ENCODE results near the gene SARS1.

Gene SARS1

DNA sequence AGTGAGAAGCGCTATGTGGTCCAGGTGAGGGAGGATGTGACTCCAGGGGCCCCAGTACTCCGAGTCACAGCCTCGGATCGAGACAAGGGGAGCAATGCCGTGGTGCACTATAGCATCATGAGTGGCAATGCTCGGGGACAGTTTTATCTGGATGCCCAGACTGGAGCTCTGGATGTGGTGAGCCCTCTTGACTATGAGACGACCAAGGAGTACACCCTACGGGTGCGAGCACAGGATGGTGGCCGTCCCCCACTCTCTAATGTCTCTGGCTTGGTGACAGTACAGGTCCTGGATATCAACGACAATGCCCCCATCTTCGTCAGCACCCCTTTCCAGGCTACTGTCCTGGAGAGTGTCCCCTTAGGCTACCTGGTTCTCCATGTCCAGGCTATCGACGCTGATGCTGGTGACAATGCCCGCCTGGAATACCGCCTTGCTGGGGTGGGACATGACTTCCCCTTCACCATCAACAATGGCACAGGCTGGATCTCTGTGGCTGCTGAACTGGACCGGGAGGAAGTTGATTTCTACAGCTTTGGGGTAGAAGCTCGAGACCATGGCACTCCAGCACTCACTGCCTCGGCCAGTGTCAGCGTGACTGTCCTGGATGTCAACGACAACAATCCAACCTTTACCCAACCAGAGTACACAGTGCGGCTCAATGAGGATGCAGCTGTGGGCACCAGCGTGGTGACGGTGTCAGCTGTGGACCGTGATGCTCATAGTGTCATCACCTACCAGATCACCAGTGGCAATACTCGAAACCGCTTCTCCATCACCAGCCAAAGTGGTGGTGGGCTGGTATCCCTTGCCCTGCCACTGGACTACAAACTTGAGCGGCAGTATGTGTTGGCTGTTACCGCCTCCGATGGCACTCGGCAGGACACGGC lies 37.8 kb downstream of the SARS1 start:
- DNase-seq = no peak

- DNase-seq = no peak
These were observed 38.6 kb downstream of the SARS1 start for GRCh38 chr1:109252167-109252892.

DNA sequence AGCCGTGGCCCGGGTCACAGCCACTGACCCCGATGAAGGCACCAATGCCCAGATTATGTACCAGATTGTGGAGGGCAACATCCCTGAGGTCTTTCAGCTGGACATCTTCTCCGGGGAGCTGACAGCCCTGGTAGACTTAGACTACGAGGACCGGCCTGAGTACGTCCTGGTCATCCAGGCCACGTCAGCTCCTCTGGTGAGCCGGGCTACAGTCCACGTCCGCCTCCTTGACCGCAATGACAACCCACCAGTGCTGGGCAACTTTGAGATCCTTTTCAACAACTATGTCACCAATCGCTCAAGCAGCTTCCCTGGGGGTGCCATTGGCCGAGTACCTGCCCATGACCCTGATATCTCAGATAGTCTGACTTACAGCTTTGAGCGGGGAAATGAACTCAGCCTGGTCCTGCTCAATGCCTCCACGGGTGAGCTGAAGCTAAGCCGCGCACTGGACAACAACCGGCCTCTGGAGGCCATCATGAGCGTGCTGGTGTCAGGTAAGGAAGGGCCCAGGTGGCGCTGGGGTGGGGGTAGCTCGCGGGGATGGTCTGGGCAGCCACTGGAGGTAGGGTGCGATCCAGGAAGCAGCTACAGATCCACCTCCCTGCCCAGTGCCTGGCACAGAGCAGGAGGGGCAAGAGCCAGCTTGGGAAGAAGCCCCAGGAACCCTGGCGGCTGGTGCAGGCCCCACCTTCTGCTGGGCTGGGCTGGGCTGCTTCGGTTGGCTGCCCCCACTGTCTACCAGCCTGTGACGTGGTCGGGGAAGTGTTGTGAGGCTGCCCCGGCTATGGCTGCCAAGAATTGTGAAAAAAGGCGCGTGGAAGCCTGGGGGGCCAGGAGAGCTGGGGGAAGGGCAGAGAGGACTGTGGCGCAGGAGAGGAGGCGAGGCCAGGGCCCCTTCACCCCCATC lies 39.4 kb downstream of the SARS1 start:
- DNase-seq = no peak

DNA sequence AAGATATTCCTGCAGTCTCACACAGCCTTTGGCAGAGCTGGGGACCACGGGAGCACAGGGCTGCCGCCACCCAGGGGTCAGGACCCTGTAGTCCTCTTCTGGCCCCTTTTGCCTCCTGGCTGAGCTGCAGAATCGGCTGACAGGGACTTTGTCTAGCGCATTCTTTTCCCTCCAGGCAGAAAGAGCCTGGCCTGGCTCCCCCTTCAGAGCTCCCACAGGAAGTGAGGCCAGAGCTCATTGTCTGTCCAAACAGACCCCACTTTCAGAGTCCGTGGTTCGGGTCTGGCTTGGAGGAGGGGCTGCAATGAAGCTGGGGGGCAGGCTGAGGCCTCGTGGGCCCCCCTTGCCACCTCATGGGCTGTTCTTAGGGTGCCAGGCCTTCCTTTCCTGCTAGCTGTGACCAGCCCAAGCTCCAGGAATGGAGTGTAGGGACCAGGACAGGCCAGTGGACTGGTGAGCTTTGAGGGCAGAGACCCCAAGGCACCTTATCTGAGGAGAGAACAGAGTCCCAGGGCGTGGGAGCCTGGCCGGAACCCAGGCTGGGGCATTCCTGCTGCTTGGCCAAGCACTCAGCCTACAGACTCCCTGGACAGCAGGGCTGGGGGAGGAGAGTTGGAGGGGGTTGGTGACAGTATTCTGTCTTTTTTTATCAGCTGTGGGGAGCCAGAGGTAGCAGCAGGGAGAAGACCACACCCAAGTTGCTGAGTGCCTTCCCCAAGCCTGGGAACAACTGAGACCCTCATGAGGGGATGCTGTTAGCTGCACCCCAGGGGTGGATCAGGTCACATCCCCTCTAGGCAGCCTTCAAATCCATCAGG lies 40.3 kb downstream of the SARS1 start:
- DNase-seq = no peak

- DNase-seq = no peak
These were observed 40.9 kb downstream of the SARS1 start for GRCh38 chr1:109254621-109255096.

DNA sequence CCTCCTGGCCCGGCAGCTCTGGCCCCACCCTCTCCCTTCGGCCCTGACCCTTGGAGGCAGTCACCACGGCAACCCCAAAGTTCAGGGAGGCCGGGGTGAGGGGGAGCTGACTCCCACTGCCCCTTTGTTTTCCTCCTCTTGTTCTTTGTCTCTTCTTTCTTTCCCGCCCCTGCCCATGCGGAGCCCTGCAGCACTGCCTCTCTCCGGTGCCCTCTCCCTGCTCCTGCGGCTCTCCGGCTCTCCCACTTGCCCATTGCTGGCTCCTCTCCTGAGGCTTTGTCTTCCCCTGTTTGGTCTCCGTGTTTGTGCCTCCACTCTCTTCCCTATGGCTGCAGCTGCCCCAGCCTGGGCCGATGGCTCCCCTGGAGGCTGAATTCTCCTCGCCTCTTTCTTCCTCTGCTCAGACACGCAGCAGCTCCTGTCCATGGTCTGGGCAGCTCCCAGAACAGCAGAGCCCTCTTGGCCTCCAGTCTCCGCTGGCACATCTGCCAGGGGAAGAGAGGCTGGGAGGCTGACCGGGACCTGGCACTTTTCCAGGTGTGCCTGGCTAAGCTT lies 41.5 kb downstream of the SARS1 start:
- DNase-seq = no peak

DNA sequence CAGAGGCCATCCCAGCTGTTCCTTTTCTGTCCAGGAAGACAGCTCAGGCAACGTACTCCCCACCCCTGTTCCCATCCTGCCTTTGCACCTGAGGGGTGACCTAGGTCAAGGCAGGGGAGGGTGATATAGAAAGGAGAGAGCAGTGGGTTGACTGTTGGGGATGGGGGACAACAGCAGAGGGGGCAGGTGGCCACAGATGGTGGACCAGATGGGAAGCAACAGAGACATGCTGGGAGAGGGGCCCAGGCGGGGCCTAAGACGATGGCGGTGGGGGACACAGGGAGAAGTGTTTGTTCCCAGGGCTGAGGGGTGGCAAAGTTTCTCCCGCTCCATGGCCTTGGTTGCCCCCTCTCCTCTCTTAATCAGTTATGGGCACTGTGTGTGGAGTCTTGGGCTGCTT lies 42.0 kb downstream of the SARS1 start:
- no peak for DNase-seq

- no peak for DNase-seq
These were observed 42.4 kb downstream of the SARS1 start for GRCh38 chr1:109256085-109256484.

DNA sequence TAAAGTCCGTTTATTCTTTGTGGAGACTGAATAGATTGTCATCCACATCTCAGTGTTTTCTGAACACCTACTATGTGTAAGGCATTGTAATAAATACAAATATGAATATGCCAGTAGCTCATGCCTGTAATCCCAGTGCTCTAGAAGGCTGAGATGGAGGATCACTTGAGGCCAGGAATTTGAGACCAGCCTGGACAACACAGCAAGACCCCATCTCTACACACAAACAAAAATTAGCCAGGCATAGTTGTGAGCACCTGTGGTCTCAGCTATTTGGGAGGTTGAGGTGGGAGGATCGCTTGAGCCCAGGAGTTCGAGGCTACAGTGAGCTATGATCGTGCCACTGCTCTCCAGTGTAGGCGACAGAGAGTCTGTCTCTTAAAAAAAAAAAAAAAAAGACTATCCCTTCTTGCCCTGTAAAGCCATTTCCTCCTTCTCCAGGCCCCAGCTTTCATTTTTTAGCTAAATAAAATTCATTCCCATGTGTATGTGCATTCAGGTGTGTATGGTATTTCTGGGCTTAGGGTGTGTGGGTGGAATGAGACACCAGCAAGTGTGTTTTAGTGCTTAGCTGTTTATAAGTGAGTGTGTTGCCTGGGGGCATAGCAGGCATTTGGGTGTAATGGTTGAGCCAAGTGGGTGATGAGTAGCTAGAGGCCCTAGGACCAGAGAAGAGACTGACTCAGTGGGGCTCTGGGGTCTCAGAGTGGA lies 43.4 kb downstream of the SARS1 start:
- DNase-seq = no peak

DNA sequence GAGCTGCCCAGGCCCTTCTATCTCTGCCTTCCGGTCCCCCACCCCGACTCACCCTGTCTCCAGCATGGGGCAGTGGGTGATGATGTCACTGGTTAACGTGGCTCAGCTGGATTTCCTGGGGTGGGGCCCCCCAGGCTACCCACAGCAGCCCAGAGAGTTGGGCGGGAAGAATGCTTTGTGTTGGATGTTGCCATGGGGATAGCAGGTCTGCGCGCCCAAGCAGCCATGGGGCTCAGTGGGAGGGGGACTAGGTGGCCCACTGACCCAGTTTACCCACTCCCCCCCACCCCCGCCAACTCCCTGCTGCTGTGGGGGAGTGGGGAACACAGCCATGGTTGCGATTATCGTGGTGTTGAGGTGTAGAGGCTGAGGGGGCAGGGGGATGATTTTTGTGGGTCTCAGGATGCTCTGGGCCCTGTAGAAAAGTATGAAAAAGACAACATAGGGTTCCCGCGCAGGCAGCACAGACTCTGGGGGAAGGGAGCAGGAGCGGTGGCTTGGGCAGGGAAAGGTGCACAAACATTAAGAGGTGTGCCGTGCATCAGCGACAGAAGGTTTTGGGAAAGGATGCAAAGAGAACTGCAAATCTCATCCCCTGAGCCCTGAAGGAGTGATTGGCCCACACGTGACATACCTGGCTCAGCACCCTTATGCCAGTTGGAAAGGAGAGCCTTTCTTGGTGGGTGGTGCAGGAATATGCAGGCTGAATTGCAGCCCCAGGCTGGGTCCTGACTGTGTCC lies 44.1 kb downstream of the SARS1 start:
- DNase-seq = no peak

DNA sequence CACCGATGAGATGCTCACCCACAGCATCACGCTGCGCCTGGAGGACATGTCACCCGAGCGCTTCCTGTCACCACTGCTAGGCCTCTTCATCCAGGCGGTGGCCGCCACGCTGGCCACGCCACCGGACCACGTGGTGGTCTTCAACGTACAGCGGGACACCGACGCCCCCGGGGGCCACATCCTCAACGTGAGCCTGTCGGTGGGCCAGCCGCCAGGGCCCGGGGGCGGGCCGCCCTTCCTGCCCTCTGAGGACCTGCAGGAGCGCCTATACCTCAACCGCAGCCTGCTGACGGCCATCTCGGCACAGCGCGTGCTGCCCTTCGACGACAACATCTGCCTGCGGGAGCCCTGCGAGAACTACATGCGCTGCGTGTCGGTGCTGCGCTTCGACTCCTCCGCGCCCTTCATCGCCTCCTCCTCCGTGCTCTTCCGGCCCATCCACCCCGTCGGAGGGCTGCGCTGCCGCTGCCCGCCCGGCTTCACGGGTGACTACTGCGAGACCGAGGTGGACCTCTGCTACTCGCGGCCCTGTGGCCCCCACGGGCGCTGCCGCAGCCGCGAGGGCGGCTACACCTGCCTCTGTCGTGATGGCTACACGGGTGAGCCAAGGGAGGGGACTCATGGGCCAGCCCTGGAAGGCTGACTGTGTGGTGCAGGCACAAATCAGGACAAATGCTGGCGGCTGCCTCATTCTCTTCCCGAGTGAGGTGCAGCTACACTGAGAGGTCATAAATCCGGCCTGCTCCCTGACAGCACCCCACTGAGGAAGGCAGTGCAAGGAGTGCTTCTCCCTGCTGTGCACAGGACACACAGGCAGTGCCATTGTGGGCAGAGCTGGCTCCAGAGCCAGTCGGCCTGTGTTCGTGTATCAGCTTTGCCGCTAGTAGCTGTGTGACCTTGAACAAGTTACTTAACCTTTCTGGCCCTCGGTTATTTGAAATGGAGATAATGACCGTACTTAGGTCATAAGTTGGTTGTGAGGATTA lies 45.1 kb downstream of the SARS1 start:
- no peak for DNase-seq

DNA sequence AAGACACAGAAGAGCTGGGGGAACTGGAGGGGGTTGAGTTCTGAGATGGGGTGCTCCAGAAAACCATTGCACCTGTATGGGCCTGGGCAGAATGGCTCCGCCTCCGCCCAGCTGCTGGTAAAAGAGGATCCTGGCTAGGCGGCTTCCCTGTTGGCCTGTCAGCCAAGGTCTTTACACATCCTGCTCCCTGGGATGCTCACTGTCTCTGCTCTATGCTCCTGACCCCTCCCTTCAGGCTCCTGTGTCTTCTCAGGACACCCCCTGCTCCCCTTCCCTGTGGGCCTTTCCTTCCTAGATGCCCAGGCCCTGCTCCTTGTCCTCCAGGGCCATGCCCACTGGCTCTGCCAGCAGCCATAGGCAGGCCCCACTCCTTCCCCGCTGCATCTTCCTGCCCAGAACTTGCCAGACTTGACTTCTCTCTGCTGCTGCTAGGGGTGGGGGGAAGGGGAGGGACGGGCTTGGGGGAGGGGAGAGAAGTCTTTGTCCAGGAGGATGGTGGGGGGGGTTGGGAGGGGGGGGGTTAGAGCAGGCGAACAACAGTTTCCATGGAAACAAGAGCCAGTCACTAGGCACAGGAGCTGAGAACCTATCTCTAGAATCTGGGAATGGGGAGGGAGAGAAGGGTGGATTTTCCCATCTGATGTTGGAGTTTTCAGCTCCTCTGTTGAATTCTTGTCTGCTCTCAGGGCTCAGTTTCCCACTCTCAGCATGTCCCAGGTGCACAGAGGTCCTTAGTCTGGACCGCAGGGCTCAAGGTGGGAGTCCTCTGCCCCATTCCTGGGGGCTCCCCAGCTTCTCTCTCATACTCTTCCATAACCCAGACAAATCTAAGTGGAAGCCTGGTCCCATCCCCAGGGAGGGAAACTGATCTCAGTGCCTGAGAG lies 46.2 kb downstream of the SARS1 start:
- DNase-seq = no peak

- DNase-seq = no peak
These were observed 47.3 kb downstream of the SARS1 start for GRCh38 chr1:109261006-109261405.

DNA sequence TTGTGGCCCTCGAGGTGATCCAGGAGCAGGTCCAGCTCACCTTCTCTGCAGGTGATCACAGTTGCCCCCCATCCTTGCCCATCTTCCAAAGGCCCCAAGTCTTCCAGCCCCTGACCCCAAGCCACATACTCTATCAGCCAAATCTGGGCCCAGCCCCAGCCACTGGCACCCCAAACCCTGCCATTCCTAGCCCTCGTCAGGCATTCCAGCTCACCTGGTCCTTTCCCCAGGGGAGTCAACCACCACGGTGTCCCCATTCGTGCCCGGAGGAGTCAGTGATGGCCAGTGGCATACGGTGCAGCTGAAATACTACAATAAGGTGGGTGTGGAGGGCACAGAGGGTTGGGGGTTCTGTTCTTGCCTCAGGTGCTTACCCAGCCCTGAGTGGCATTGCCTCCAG lies 47.9 kb downstream of the SARS1 start:
- DNase-seq = no peak

- no peak for DNase-seq
These were observed 48.7 kb downstream of the SARS1 start for GRCh38 chr1:109262231-109263055.

DNA sequence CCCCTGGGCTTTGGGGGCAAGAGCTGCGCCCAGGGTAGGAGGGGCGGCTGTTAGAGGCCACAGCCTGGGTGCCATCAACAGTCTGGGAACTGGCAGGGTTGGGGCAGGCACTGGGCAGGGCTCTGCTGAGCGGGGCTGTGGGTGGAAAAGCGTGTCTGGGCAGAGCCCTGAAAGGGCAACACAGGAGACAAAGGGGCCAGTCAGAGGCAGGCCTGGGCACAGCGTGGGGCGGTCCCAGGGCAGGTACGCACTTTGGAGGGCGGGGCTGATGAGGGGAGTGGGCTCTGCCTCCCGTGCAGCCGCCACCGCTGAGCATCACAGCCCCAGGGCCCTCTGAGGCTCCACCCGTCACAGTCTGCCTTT lies 49.5 kb downstream of the SARS1 start:
- DNase-seq = no peak

All from DMS79 (cell line).